HG03108 (cell line): ENCODE results near the gene SLC7A11.

Experiments
- ATAC-seq: cut with Tn5 transposase; IDR thresholded peaks from one replicate; pipeline ENCODE4 v1.9.1; 2021; ENCODE audit warnings: moderate library complexity; ENCODE audit not compliant: unreplicated experiment

Gene SLC7A11

GRCh38 chr4:138242076-138242833 is at the start of gene SLC7A11:
Gene SLC7A11, minus strand, starts transcription at chr4:138242349. Its CDS starts 280 bp downstream, at chr4:138242069.
- ATAC-seq = peak; percentile 99

GRCh38 chr4:138291431-138291830 is 49.3 kb upstream of the SLC7A11 start:
- ATAC-seq = no peak

DNA sequence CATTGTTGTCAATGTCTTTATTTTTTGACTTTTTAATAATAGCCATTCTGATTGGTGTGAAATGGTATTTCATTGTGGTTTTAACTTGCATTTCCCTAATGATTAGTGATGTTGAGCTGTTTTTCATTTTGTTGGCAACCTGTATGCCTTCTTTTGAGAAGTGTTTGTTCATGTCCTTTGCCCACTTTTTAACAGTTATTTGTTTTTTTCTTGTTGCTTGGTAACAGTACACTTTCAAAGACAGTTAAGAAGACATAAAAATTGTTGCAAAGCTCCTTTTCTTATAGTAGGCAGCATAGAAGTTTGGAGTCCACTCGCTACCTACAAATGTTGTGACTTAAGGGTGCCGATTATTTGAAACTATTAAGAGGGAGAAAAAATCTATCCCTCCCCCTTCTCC is 48.7 kb upstream of the SLC7A11 start:
- ATAC-seq = no peak

GRCh38 chr4:138279286-138279685 is 37.1 kb upstream of the SLC7A11 start:
- no peak for ATAC-seq

DNA sequence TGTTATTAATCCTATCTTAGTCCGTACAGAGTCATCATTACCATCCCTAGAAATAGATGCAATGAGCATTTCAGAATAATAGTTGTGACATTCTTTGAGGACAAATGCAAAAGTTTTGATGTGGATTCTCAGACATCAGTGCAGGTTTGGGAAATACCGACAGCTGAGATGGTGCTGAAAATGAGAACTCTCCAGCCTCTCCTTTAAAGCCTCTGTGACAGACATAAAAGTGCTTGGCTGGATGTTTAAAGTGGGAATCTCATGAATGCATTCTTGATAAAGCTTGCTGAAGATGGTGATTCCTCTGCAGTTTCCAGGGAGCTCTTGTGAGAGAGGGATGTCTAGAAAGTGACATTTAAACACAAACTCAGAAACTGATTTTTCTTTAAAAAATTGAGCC is 35.0 kb upstream of the SLC7A11 start:
- ATAC-seq = no peak

DNA sequence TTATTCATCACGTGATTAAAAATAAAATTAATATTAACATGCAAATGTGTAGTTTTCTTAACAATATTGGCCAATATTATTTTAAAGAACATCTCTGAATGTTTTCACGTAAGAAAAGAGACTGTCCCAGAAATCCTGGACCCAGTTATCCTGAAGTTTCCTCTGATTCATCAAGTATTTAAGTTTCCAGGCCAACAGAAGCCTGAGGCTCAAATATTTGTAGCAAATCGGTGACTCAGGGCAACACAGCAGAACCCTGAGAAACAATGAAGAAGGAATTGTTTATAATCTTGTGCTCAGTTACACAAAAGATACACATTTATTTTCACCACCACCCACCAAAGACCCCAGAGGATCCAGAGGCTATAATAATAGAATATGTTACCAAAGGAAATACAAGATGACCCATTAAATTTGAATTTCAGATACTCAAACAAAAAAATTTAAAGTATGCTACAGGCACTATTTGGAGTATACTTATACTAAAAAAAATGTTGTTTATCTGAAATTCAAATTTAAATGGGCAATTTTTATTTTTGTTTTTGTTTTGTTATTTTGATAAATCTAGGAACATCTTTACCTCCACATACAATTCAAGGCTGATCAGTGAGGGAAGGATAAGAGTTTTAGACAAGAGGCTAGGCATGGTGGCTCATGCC is 33.9 kb upstream of the SLC7A11 start:
- ATAC-seq = no peak

GRCh38 chr4:138275216-138275615 is 33.1 kb upstream of the SLC7A11 start:
- ATAC-seq = no peak

GRCh38 chr4:138269175-138269574 is 27.0 kb upstream of the SLC7A11 start:
- no peak for ATAC-seq

DNA sequence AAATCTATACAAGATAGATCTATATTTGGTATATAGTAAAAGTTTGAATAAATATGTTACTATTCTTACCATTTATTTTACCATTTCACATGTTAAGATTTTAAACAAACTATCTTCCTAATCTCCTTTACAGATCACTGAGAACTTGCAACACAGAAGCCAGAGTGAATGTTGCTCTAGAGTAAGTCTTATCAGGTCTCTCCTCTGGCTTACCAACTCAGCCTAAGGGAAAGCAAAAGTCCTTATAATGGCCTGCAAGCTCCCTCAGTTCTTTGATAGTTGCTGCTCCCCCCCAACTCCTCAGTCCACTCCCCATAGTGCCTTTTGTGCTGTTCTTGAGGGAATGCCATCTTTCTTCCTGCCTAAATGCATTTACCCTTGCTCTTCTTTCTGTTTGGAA is 25.7 kb upstream of the SLC7A11 start:
- ATAC-seq = no peak

- ATAC-seq = no peak
Observed at GRCh38 chr4:138266948-138267347, 24.8 kb upstream of the SLC7A11 start.

GRCh38 chr4:138263247-138263816 is 21.2 kb upstream of the SLC7A11 start:
- ATAC-seq = no peak

GRCh38 chr4:138262469-138262868 is 20.3 kb upstream of the SLC7A11 start:
- no peak for ATAC-seq

DNA sequence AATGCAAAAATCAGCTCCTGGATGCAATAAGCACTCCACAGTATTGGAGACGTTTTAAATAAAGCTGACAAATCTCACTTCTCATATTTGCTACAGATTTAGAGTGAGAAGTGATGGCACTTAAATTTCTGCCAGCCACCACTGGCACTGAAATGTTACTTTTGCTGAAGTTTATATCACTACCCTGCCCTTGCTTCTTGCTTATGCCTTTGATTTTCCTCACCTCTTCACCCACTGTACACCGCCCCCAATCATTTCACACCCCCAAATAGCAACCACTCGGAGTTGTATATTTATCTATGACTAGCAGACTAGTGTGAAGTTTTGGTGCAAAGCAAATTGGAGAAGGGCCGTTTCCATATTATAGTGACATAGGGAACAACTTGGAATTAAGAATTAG is 19.9 kb upstream of the SLC7A11 start:
- ATAC-seq = no peak

DNA sequence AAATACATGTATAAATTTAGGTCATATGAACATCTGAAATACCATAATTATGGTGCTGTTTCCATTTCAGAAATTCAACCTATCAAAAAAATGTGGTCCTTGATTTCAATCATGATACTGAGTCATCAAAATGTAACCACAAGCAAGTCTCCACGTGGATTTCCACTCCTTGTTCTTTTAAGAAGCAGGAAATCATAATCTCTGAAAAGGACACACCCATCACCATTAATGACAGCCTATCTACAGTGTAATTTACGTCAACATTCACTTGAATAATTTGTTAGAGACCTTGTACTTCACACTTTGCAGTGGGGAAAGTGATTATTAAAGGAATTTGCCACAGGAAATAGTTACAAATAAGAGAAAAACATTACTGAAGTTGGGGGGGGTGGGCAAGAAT is 17.7 kb upstream of the SLC7A11 start:
- no peak for ATAC-seq

DNA sequence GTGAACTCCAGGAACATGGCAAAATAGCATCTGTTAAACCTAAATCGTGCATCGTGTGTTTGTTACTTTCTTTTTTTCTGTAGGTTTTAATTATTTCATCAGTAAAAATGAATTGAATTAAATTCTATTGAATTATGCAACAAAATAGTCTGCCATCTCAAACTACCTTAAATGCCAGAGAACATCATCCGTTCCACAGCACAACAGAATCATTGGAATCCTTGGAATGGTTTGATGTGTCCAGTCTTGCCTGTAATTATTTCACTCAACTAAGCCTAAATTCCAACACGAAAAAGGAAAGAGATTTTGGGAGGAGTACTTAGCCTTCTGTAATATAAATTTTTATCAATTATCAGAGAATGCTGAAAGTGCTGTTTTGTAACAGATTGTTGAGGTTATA is 17.1 kb upstream of the SLC7A11 start:
- ATAC-seq = no peak

- no peak for ATAC-seq
Observed at GRCh38 chr4:138256608-138257007, 14.5 kb upstream of the SLC7A11 start.

DNA sequence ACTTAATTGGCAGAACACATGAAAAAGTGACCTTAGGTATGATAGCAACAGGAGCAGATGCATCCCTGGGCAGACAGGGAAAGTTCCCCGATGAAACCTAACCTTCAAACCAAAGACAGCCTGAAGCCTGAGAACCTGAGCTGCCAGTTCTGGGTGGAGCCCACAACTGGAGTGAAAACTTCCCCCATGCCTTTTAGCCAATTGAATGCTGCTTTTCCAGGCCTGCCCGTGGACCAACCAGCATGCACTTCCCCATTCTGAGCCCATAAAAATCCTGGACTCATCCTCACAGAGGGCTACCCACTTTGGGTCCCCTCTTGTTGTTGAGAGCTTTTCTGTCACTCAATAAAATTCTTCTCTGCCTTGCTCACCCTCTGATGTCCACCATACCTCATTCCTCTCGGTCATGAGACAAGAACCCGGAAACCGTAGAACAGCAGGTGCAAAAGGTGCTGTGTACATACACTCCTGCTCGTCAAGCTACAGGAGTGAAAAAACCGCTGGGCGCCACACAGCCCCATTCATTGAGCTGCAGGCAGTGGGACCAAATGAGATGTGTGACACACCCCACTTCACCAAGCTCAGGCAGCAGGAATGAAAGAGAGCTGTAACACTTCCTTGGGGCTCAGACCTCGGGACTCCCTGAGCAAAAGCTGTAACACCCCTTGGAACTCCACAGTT is 13.9 kb upstream of the SLC7A11 start:
- no peak for ATAC-seq

- ATAC-seq = no peak
Observed at GRCh38 chr4:138252551-138252950, 10.4 kb upstream of the SLC7A11 start.

DNA sequence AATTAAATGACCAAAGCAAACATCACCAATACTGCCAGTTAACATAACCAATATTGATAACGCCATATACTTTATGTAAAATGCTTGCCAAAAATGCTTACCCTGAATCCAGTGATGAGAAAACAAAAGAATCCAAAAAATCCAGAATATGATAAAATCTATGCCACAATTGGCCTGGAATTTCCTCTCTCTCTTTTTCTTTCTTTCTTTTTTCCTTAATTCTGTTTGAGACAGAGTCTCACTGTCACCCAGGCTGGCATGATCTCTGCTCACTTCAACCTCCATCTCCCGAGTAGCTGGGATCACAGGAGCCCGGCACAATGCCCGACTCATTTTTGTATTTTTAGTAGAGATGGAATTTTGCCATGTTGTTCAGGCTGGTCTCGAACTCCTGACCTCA is 9.8 kb upstream of the SLC7A11 start:
- no peak for ATAC-seq

GRCh38 chr4:138249132-138249531 is 7.0 kb upstream of the SLC7A11 start:
- ATAC-seq = no peak

- ATAC-seq = no peak
Observed at GRCh38 chr4:138248058-138248457, 5.9 kb upstream of the SLC7A11 start.

GRCh38 chr4:138247643-138248042 is 5.5 kb upstream of the SLC7A11 start:
- no peak for ATAC-seq
